Measurements from ENCODE around the gene LSM10. TPM values are rescaled to one million over a fixed set of nuclear protein-coding genes. Genes with fewer than 3 reads are reported as not detected.
A peak's percentile ranks its signal among the peaks of the same experiment; 100 is the strongest.

LSM10 gene
- total RNA-seq, 1 donor, result 5.6 TPM

DNA sequence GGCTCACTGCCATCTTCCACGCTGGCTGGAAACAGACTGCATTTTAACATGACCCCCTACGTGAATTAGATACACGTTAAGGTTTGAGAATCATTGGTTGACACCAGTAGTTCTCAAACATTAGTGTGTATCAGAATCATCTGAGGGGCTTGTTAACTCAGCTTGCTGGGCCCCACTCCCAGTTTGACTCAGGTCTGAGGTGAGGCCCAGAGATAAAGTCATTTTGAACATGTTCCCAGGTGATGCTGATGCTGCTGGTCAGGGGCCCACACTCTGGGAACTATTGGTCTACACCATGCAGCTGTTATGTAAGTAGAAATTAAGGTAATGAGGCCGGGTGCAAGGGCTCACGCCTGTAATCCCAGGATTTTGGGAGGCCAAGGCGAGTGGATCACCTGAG, 1.3 kb downstream of the LSM10 start:
- Histone ChIP-seq H3K4me3 (ENCODE audit: low read length) (no peak overlapping the region), H3K9me3 (ENCODE audit: low read depth, low read length) (no peaks in the 10 kb centered on the region), H3K27me3 (ENCODE audit: insufficient read depth, low read length) (no peaks in the 10 kb centered on the region), H3K4me1 (ENCODE audit: insufficient read depth, low read length) (peaks cover 52% of the 10 kb centered on the region)

DNA sequence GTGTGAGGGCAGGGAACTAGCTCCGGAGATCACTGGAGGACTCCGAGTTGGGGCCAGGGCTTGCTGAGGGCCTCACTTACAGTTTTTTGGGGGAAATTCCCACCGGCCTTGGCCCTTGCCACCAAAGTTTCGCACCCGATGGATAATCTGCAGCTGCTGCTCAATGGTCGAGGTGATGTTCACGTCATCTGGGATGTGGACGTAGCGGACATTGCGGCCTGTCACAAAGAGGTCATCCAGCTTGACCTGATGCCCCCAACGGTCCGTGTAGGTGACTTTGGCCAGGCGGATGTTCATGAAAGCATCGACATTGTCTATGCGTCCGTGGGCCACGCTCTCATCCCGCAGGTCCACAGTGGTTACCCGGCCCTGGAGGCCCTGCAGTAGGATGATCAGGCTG, 4.0 kb downstream of the LSM10 start:
- Histone ChIP-seq H3K4me3 (ENCODE audit: low read length) (no peak overlapping the region), H3K4me1 (ENCODE audit: insufficient read depth, low read length) (peaks cover 59% of the 10 kb centered on the region), H3K27me3 (ENCODE audit: insufficient read depth, low read length) (no peaks in the 10 kb centered on the region), H3K9me3 (ENCODE audit: low read depth, low read length) (no peaks in the 10 kb centered on the region)

DNA sequence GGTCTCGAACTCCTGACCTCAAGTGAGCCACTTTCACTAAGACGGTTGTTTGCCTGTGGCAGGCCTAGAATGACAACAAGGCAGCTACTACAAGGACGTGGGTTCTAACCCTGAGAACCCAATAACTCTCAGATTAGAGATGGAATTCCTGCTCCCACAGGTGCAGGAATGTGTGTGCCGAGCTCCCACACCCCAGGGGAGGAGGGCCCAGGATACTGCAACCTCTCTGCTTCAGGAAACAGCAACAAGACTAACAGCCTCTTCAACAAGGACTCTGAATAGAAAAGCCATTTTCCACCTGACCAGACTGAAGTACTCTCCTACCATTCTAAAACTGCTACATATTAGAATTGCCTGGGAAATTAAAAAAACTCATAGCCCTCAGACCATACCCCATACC, 4.9 kb downstream of the LSM10 start:
- peaks cover 59% of the 10 kb centered on the region for H3K4me1 ChIP-seq (ENCODE audit: insufficient read depth, low read length)
- no peaks in the 10 kb centered on the region for H3K9me3 ChIP-seq (ENCODE audit: low read depth, low read length)
- no peaks in the 10 kb centered on the region for H3K27me3 ChIP-seq (ENCODE audit: insufficient read depth, low read length)
- no peak overlapping the region for H3K4me3 ChIP-seq (ENCODE audit: low read length)

DNA sequence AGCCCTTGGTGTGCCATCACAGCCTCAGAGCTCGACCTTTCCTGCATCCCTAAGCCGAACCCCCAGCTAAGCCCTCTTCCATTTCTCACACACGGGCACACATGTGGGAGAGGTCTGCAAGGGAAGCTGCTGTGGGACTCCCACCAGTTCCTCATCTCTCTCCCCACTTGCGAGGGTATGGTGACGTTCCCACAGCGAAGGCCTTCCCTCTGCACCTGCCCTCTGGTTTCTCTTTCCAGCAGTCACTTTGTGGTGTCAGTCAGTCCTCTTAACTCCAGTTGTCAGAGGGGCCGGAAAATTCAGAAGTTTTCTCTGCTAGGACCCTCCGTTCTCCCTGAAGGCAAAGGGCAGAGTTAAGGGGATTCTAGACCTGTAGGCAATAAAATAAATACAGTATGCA, 6.4 kb downstream of the LSM10 start:
- Histone ChIP-seq H3K27me3 (ENCODE audit: insufficient read depth, low read length) (no peaks in the 10 kb centered on the region), H3K4me1 (ENCODE audit: insufficient read depth, low read length) (peaks cover 64% of the 10 kb centered on the region), H3K9me3 (ENCODE audit: low read depth, low read length) (no peaks in the 10 kb centered on the region), H3K4me3 (ENCODE audit: low read length) (no peak overlapping the region)

DNA sequence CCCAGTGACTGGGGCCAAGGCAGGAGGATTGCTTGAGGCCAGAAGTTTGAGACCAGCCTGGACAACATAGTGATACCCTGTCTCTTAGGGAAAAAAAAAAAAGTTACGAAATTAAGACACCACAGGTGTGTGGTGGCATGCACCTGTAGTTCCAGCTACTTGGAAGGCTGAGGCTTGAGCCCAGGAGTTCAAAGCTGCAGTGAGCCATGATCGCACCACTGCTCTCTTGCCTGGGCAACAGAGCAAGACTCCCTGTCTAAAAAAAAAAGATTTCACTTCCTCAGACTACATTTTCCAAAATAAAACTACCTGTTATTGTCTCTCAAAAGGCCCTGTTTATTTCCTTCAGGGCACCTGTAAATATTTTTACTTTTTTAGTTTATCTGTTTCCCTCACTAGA, 7.3 kb downstream of the LSM10 start:
- no peaks in the 10 kb centered on the region for H3K9me3 ChIP-seq (ENCODE audit: low read depth, low read length)
- H3K4me3 ChIP-seq (ENCODE audit: low read length), result no peak overlapping the region
- H3K27me3 ChIP-seq (ENCODE audit: insufficient read depth, low read length), result no peaks in the 10 kb centered on the region
- H3K4me1 ChIP-seq (ENCODE audit: insufficient read depth, low read length), result peaks cover 63% of the 10 kb centered on the region

DNA sequence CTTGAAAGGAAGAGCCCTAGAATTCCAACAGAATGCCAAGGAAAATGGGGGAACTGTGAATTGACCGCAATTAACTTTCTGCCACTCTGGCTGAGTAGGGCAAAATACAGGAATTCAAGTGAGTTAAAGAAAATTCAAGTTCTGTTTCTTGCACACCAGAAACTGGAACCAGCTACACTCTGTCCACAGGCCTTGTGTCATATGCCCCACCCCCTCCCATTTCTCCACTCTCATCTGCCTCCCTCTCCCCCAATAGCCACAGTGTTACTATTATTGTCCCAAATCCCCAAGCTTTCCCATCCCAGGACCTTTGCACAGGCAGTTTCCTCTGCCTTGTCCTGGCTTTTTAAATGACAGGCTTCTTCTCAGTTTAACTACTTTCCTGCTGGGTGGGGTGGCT, 7.7 kb downstream of the LSM10 start:
- H3K4me3 ChIP-seq (ENCODE audit: low read length), result no peak overlapping the region
- H3K27me3 ChIP-seq (ENCODE audit: insufficient read depth, low read length), result no peaks in the 10 kb centered on the region
- peaks cover 63% of the 10 kb centered on the region for H3K4me1 ChIP-seq (ENCODE audit: insufficient read depth, low read length)
- H3K9me3 ChIP-seq (ENCODE audit: low read depth, low read length), result no peaks in the 10 kb centered on the region

DNA sequence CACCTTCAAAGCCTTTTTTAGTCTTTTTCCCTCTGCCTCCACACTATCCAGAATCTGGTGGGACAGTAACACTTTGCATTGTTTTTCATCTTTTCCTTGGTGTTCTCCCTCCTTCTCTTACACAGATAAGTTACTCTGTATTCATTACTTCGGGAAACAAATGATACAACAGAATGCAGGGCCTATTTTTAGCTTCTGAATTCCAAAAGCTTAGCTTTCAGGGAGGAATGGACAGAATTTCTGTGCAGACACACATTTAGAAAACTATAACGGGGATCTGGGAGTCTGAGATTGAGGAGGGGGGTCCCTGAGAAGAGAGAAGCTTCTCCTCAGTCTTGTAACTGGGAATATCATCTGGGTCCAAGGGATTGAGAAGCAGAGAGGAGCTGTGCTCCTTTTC, 8.4 kb downstream of the LSM10 start:
- Histone ChIP-seq H3K27me3 (ENCODE audit: insufficient read depth, low read length) (no peaks in the 10 kb centered on the region), H3K4me3 (ENCODE audit: low read length) (no peak overlapping the region), H3K9me3 (ENCODE audit: low read depth, low read length) (no peaks in the 10 kb centered on the region), H3K4me1 (ENCODE audit: insufficient read depth, low read length) (peaks cover 70% of the 10 kb centered on the region)

DNA sequence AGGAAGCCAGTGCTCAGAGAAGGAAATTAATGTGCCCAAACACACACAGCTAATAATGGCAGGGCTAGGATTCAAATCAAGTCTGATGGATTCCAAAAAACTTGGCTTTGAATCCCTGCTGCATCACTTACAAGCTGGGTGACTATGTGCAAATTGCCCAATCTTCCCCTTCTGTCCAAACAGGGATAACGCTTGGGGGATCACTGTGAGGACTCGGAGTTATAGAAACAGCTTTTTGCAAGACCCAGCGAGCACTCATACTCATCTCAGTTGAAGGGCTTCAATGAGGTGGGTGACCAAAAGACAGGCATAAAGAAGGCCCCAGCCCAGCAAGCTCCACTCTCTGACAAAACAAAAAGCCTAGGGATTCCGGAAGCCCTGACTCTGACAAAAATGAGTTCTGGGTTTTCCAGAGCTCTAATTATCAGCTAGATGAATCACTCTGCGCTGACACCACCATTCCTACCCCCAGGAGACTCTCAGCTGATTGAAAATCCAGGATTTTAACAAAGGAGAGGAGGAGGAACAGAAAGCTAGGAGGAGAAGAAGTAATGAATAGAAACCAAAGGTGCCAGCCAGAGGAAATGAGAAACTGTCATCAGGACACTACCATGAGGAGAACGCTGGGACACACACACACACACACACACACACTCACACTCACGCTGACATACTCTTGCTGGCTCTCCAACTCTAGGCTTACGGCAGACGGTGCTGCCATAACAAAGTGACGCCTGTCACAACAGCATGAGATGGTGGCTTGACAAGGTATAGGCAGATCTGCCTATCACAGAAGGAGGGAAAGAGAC, 10.4 kb downstream of the LSM10 start:
- no peaks in the 10 kb centered on the region for H3K27me3 ChIP-seq (ENCODE audit: insufficient read depth, low read length)

DNA sequence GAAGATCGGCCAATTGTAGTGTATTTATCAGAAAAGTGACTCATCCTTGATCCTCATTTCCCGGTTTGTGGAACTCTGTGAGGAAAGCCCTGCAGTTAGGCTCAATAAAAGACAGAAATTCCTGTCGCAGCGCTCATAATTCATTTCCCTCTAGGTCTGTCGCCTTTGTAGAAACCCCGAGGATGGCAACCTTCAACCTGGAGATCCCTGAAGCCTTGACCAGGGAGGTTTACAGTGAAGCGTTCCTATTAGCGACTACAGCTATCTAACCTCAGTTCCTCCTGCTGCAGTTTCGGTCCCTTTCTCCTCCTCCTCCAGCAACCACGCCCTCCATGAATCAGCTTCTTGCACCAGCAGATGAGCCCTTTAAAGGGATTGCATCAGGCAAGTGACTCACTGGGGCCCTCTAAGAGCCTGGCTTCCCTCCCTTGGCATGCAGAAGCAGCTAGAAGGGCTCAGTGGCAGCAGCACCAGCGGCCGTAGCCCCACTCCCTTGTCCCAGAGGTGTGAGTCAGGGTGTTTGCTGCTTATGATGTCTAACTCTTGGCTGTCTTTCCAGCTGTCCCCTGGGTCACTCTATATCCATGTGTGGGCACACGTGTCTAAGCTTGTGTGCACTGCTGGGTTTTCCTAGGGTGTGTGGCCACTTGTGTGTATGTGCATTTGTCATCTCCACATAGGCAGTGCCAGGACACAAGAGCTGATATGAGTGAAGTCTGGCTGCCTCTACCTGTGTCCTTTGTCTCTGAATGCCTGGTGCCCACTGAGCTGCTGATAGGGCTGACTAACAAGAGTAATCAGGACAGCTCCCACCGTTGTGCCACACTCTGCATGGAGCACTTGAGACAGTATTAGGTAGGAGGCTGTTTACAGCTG, 11.2 kb downstream of the LSM10 start:
- peak overlapping the region; percentile 62 for H3K4me3 ChIP-seq (ENCODE audit: low read length)
- H3K27me3 ChIP-seq (ENCODE audit: insufficient read depth, low read length), result no peaks in the 10 kb centered on the region
- no peaks in the 10 kb centered on the region for H3K9me3 ChIP-seq (ENCODE audit: low read depth, low read length)
- H3K4me1 ChIP-seq (ENCODE audit: insufficient read depth, low read length), result peaks cover 77% of the 10 kb centered on the region

More for the DNA sequence above, 10.4 kb downstream of the LSM10 start:
- no peaks in the 10 kb centered on the region for H3K9me3 ChIP-seq (ENCODE audit: low read depth, low read length)
- H3K4me3 ChIP-seq (ENCODE audit: low read length), result no peak overlapping the region
- H3K4me1 ChIP-seq (ENCODE audit: insufficient read depth, low read length), result peaks cover 85% of the 10 kb centered on the region

DNA sequence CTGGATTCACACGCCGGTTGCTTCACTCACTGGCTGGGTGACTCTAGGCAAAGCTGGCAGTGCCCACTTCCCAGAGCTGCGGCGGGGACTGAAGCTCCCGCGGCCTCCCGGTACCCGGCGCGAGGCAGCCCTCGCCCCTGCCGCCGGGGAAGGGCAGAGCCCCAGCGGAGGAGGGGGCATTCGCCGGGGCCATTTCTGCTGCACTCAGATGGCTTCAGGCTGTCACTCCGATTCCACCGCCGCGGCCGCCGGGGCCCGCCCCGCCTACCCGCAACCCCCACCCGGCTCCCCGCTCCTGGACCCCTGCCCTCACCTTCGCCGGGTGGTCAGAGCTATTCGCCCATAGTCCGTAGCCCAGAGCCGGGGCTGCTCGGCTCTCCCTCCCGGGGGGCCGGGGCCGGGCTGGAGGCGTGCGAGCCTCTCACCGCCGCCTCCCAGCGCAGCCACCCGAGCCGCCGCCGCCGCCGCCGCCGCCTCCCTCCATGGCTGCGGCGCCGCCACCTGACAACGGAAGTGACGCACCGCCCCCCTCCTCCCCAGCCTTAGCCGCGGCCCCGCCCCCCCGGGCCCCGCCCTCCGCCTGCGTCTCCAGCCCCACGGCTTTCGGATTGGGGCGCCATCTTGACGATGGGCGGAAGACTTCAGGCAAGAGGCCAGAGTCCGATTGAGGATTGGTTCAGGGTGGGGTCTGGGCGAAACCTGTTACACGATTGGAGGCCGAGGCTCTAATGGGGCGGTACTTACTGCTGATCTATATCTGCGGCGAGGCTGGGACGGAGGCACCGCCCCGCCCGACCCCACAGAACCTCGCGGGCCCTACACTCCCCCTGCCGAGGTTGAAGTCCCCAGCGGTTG, 12.1 kb downstream of the LSM10 start, which contains the start of gene STK40:
TSS of gene STK40 (minus strand) at position 515 of the 855 bp plus-strand sequence. CDS start 24,592 bp downstream, outside the sequence.
- Histone ChIP-seq H3K4me1 (ENCODE audit: insufficient read depth, low read length) (peaks cover 76% of the 10 kb centered on the region), H3K4me3 (ENCODE audit: low read length) (peak within 1 kb of the TSS; percentile 92), H3K27me3 (ENCODE audit: insufficient read depth, low read length) (no peaks in the 10 kb centered on the region), H3K9me3 (ENCODE audit: low read depth, low read length) (no peaks in the 10 kb centered on the region)

DNA sequence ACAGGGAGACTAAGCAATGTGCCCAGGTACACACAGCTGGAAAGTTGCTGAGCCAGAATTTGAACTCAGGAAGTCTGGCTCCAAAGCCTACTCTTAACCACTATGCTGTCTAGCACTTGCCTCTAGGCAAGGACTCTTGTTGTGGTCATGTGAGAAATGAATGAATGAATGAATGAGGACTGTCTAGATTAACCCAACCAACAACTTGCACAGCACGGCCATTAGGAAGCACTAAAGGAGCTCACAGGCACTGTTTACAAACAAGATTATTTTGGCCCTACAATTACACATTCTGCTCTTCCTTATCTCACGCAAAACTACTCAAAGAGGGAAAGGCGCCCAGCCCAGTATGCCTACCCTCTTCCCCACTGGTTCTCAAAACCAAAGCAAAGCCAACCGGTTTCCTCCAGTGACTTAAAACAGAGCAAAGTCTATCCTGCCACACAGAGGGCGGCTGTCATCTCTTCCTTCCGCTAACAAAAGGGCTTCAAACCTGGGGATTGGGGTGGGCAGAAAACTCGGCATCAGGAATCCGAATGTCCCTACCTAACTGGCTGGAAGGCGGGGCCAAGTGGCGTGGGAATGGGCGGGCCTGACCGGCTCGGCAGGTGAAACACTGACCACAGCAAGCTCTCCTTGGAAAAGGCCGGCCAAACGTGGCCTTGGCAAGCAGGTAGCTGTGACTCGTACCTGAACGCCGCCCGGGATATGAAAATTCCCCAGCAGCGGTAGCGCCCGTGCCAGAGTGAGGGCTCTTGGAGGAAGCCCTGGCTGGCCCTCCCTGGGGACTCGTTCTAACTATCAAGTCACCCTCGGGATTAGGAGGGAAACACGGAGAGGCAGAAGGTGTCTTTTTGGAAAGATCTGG, 12.9 kb downstream of the LSM10 start:
- peak overlapping the region; percentile 92 for H3K4me3 ChIP-seq (ENCODE audit: low read length)

DNA sequence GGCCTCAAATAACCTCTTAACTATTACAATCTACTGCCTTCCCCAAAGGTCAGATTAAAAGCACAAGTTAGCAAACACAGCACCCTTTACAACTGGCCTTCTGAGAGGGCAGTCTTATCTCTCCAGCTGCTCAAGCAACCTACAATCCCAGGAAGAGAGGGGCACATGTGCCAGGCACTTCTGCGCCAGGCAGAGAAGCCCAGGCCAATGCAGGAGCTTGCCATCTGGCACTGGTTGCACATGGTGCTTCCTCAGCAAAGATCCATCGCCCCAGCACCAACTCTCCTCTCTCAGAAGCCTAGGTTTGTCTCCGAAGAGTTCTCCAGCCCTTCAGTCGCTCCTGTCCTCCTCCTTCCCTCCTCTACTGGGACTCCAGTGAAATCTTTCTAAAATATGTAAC, 14.5 kb downstream of the LSM10 start:
- Histone ChIP-seq H3K27me3 (ENCODE audit: insufficient read depth, low read length) (no peaks in the 10 kb centered on the region), H3K9me3 (ENCODE audit: low read depth, low read length) (no peaks in the 10 kb centered on the region), H3K4me3 (ENCODE audit: low read length) (no peak overlapping the region), H3K4me1 (ENCODE audit: insufficient read depth, low read length) (peaks cover 72% of the 10 kb centered on the region)

More for the DNA sequence above, 12.9 kb downstream of the LSM10 start:
- Histone ChIP-seq H3K27me3 (ENCODE audit: insufficient read depth, low read length) (no peaks in the 10 kb centered on the region), H3K9me3 (ENCODE audit: low read depth, low read length) (no peaks in the 10 kb centered on the region), H3K4me1 (ENCODE audit: insufficient read depth, low read length) (peaks cover 75% of the 10 kb centered on the region)

DNA sequence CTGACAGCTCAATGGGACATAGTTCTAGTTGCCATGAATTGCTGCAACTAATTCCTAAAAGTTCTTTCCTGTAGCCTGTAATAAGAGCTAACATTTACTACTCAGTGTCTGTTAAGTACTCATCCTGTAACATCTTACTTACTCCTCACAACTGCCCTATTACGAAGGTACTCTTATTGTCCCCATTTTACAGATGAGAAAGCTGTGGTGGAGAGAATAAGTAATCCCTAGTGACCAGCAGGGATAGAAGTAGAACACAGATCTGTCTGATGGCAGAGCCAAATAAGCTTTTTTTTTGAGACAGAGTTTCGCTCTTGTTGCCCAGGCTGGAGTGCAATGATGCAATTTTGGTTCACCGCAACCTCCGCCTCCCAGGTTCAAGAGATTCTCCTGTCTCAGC, 15.0 kb downstream of the LSM10 start:
- Histone ChIP-seq H3K27me3 (ENCODE audit: insufficient read depth, low read length) (no peaks in the 10 kb centered on the region), H3K4me3 (ENCODE audit: low read length) (no peak overlapping the region), H3K4me1 (ENCODE audit: insufficient read depth, low read length) (peaks cover 72% of the 10 kb centered on the region), H3K9me3 (ENCODE audit: low read depth, low read length) (no peaks in the 10 kb centered on the region)

DNA sequence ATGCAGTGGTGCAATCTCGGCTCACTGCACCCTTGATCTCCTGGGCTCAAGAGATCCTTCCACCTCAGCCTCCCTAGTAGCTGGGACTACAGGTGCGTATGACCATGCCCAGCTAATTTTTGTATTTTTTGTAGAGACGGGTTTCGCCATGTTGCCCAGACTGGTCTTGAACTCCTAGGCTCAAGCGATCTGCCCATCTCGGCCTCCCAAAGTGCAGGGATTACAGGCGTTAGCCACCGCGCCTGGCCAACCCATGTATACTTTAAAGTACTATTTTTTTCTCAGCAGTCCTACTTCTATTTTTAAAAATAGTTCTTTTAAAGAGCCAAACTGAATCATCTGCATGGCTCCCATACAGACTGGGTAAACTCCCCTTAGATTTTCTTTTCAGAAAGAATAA, 15.5 kb downstream of the LSM10 start:
- no peaks in the 10 kb centered on the region for H3K9me3 ChIP-seq (ENCODE audit: low read depth, low read length)
- peaks cover 72% of the 10 kb centered on the region for H3K4me1 ChIP-seq (ENCODE audit: insufficient read depth, low read length)
- H3K4me3 ChIP-seq (ENCODE audit: low read length), result no peak overlapping the region
- no peaks in the 10 kb centered on the region for H3K27me3 ChIP-seq (ENCODE audit: insufficient read depth, low read length)
